Mesendoderm (in vitro differentiated cells): Measurements from ENCODE around the gene NCOR1.
"Not testable (repeated sequence)": the region's sequence is repeated elsewhere in the genome, so short reads cannot be mapped to it uniquely, and the experiment has no call there.

Experiments
- DNase-seq: peaks from one replicate; pipeline ENCODE4 v3.0.0; 2013
- H2AK5ac ChIP-seq: 2 replicates; pipeline ENCODE4 v1.6.1; 2013; ENCODE audit warnings: low read length, inconsistent platforms
- H2BK120ac ChIP-seq: 2 replicates; pipeline ENCODE4 v1.6.1; 2013; ENCODE audit warnings: low read depth, mild to moderate bottlenecking, low read length, moderate library complexity, mixed read lengths
- H2BK15ac ChIP-seq: replicated peaks from 2 replicates; pipeline ENCODE4 v1.6.1; 2013; ENCODE audit warnings: low read depth, mild to moderate bottlenecking, moderate library complexity
- H2BK5ac ChIP-seq: 2 replicates; pipeline ENCODE4 v1.6.1; 2013; ENCODE audit warnings: low read length, inconsistent platforms
- H3K18ac ChIP-seq: 2 replicates; pipeline ENCODE4 v1.6.1; 2013; ENCODE audit warnings: mild to moderate bottlenecking, low read length, mixed read lengths
- H3K23ac ChIP-seq: one replicate; pipeline ENCODE4 v1.6.1; 2013; ENCODE audit warnings: low read length
- H3K27ac ChIP-seq: 2 replicates; pipeline ENCODE4 v1.5.1; 2013; ENCODE audit warnings: low read depth, mild to moderate bottlenecking, inconsistent platforms, low read length, moderate library complexity
- H3K27me3 ChIP-seq: 2 replicates; pipeline ENCODE4 v1.6.1; 2013; ENCODE audit warnings: low read length, control low read depth, mild to moderate bottlenecking, inconsistent platforms; ENCODE audit not compliant: insufficient read depth, poor library complexity
- H3K36me3 ChIP-seq: 2 replicates; pipeline ENCODE4 v1.6.1; 2013; ENCODE audit warnings: low read length, inconsistent platforms; ENCODE audit not compliant: control insufficient read depth, insufficient read depth
- H3K4ac ChIP-seq: one replicate; pipeline ENCODE4 v1.6.1; 2013; ENCODE audit warnings: low read depth, mild to moderate bottlenecking, low read length, moderate library complexity
- H3K4me1 ChIP-seq: 2 replicates; pipeline ENCODE4 v1.6.1; 2013; ENCODE audit warnings: low read depth, low read length, inconsistent platforms; ENCODE audit not compliant: control insufficient read depth
- H3K4me2 ChIP-seq: 2 replicates; pipeline ENCODE4 v1.6.1; 2013; ENCODE audit warnings: low read length
- H3K4me3 ChIP-seq: 2 replicates; pipeline ENCODE4 v1.5.1; 2013; ENCODE audit warnings: mild to moderate bottlenecking, low read length
- H3K56ac ChIP-seq: one replicate; pipeline ENCODE4 v1.6.1; 2013; ENCODE audit warnings: low read length
- H3K79me1 ChIP-seq: 2 replicates; pipeline ENCODE4 v1.6.1; 2013; ENCODE audit warnings: low read length, inconsistent platforms
- H3K79me2 ChIP-seq: 2 replicates; pipeline ENCODE4 v1.6.1; 2013; ENCODE audit warnings: mild to moderate bottlenecking, low read length; ENCODE audit not compliant: control insufficient read depth, insufficient read depth
- H3K9ac ChIP-seq: 2 replicates; pipeline ENCODE4 v1.6.1; 2013; ENCODE audit warnings: low read length, inconsistent platforms
- H4K5ac ChIP-seq: one replicate; pipeline ENCODE4 v1.6.1; 2013; ENCODE audit warnings: low read length
- H4K8ac ChIP-seq: one replicate; pipeline ENCODE4 v1.6.1; 2013; ENCODE audit warnings: low read depth, mild to moderate bottlenecking, control low read depth, low read length, moderate library complexity
- WGBS: extraction: QIAGEN DNeasy Blood & Tissue Kit; methylation state at CpG from one replicate; pipeline ENCODE4 v1.1.7; 2013; ENCODE audit warnings: low lambda C conversion rate, missing lambda C conversion rate; ENCODE audit not compliant: insufficient coverage; ENCODE audit errors: extremely low coverage; 5-methylcytosine and 5-hydroxymethylcytosine counted together

NCOR1 gene

GRCh38 chr17:16171613-16172012 lies 43.7 kb downstream of the NCOR1 start:
- no peak overlapping the region for H2BK5ac ChIP-seq
- H3K4ac ChIP-seq = no peak overlapping the region
- no peak overlapping the region for H2BK120ac ChIP-seq
- H3K27ac ChIP-seq = no peak overlapping the region
- no peak overlapping the region for H3K4me3 ChIP-seq
- H4K5ac ChIP-seq = no peak overlapping the region
- no peak for DNase-seq
- no peak overlapping the region for H3K9ac ChIP-seq
- H3K18ac ChIP-seq = no peak overlapping the region
- H3K79me2 ChIP-seq = peaks cover 6% of the 10 kb centered on the region
- no peaks in the 10 kb centered on the region for H3K27me3 ChIP-seq
- H3K23ac ChIP-seq = no peak overlapping the region
- no peaks in the 10 kb centered on the region for H3K4me1 ChIP-seq
- no CpG with 5 or more reads among the region's 7 CpGs for WGBS
- H2AK5ac ChIP-seq = no peak overlapping the region
- H3K56ac ChIP-seq = no peak overlapping the region
- peaks cover 4% of the 10 kb centered on the region for H3K79me1 ChIP-seq
- no peak overlapping the region for H2BK15ac ChIP-seq
- no peaks in the 10 kb centered on the region for H3K36me3 ChIP-seq
- H3K4me2 ChIP-seq = no peak overlapping the region
- no peak overlapping the region for H4K8ac ChIP-seq

- not testable (repeated sequence) for H2AK5ac ChIP-seq, H3K9ac ChIP-seq, H2BK120ac ChIP-seq, H3K4ac ChIP-seq, H3K23ac ChIP-seq, H2BK15ac ChIP-seq, H4K8ac ChIP-seq, H3K79me1 ChIP-seq, H3K56ac ChIP-seq, H3K4me1 ChIP-seq, H2BK5ac ChIP-seq, H3K4me2 ChIP-seq, H3K4me3 ChIP-seq, H3K27ac ChIP-seq, DNase-seq, H3K18ac ChIP-seq, H3K36me3 ChIP-seq, H3K79me2 ChIP-seq, H4K5ac ChIP-seq, H3K27me3 ChIP-seq
- WGBS = 89% methylated on average over 1 of the region's 4 CpGs
Measured at GRCh38 chr17:16166766-16167165, 48.6 kb downstream of the NCOR1 start.

- no CpG with 5 or more reads among the region's 3 CpGs for WGBS
Measured at GRCh38 chr17:16158714-16159113, 56.6 kb downstream of the NCOR1 start.

GRCh38 chr17:16155536-16155935 lies 59.8 kb downstream of the NCOR1 start:
- Histone ChIP-seq H3K4me3 (no peak overlapping the region), H2BK120ac (no peak overlapping the region), H3K23ac (no peak overlapping the region), H2BK15ac (no peak overlapping the region), H3K56ac (no peak overlapping the region), H3K79me1 (no peaks in the 10 kb centered on the region), H3K79me2 (no peaks in the 10 kb centered on the region), H3K4ac (no peak overlapping the region), H3K4me2 (no peak overlapping the region), H3K4me1 (no peaks in the 10 kb centered on the region), H4K8ac (no peak overlapping the region), H2BK5ac (no peak overlapping the region), H3K36me3 (no peaks in the 10 kb centered on the region), H3K18ac (no peak overlapping the region), H3K27me3 (no peaks in the 10 kb centered on the region), H2AK5ac (no peak overlapping the region), H3K27ac (no peak overlapping the region), H4K5ac (no peak overlapping the region), H3K9ac (no peak overlapping the region)
- no peak for DNase-seq
- WGBS = no CpG with 5 or more reads among the region's 2 CpGs

More at GRCh38 chr17:16158714-16159113, 56.6 kb downstream of the NCOR1 start:
- no peaks in the 10 kb centered on the region for H3K79me1 ChIP-seq
- no peak overlapping the region for H3K4me2 ChIP-seq
- no peak overlapping the region for H4K8ac ChIP-seq
- H3K27me3 ChIP-seq = no peaks in the 10 kb centered on the region
- DNase-seq = no peak
- no peak overlapping the region for H3K27ac ChIP-seq
- H2AK5ac ChIP-seq = no peak overlapping the region
- no peak overlapping the region for H3K4me3 ChIP-seq
- H2BK120ac ChIP-seq = no peak overlapping the region
- no peak overlapping the region for H3K4ac ChIP-seq
- H3K36me3 ChIP-seq = no peaks in the 10 kb centered on the region
- H2BK15ac ChIP-seq = no peak overlapping the region
- H2BK5ac ChIP-seq = no peak overlapping the region
- no peaks in the 10 kb centered on the region for H3K79me2 ChIP-seq
- no peak overlapping the region for H3K9ac ChIP-seq
- H3K18ac ChIP-seq = no peak overlapping the region
- H3K4me1 ChIP-seq = no peaks in the 10 kb centered on the region
- H3K56ac ChIP-seq = no peak overlapping the region
- H4K5ac ChIP-seq = no peak overlapping the region
- H3K23ac ChIP-seq = no peak overlapping the region

GRCh38 chr17:16152326-16152725 lies 63.0 kb downstream of the NCOR1 start:
- not testable (repeated sequence) for H4K5ac ChIP-seq, H3K79me1 ChIP-seq, H3K4me2 ChIP-seq, H2AK5ac ChIP-seq, H3K4me3 ChIP-seq, H3K4me1 ChIP-seq, H4K8ac ChIP-seq, H3K27ac ChIP-seq, DNase-seq, H3K79me2 ChIP-seq, H2BK15ac ChIP-seq, H3K4ac ChIP-seq, H3K36me3 ChIP-seq, H3K27me3 ChIP-seq, H2BK120ac ChIP-seq, H3K18ac ChIP-seq, H3K9ac ChIP-seq, H2BK5ac ChIP-seq, H3K56ac ChIP-seq, H3K23ac ChIP-seq
- no CpG with 5 or more reads among the region's 6 CpGs for WGBS

- no peak overlapping the region for H2AK5ac ChIP-seq
- H3K4ac ChIP-seq = no peak overlapping the region
- no peak overlapping the region for H3K4me2 ChIP-seq
- no peak overlapping the region for H4K8ac ChIP-seq
- no peak overlapping the region for H3K56ac ChIP-seq
- H3K36me3 ChIP-seq = no peaks in the 10 kb centered on the region
- no peak for DNase-seq
- H3K79me2 ChIP-seq = no peaks in the 10 kb centered on the region
- no peaks in the 10 kb centered on the region for H3K4me1 ChIP-seq
- H4K5ac ChIP-seq = no peak overlapping the region
- H3K18ac ChIP-seq = no peak overlapping the region
- H2BK120ac ChIP-seq = no peak overlapping the region
- no peaks in the 10 kb centered on the region for H3K27me3 ChIP-seq
- H2BK5ac ChIP-seq = no peak overlapping the region
- no peak overlapping the region for H3K4me3 ChIP-seq
- H3K9ac ChIP-seq = no peak overlapping the region
- H3K79me1 ChIP-seq = no peaks in the 10 kb centered on the region
- no CpG with 5 or more reads among the region's 4 CpGs for WGBS
- H3K27ac ChIP-seq = no peak overlapping the region
- H3K23ac ChIP-seq = no peak overlapping the region
- H2BK15ac ChIP-seq = no peak overlapping the region
Measured at GRCh38 chr17:16150251-16150856, 65.0 kb downstream of the NCOR1 start.
